H1 (cell line): Measurements from ENCODE around the gene CELF5. TPM values are rescaled to one million over a fixed set of nuclear protein-coding genes. Genes with fewer than 3 reads are reported as not detected.

ENCODE experiments used
- CTCF ChIA-PET: fragments of 300-600 bp; sonication (Branson Sonifier 250); formaldehyde crosslinking; loops from one replicate; lab custom pipeline; 2021; ENCODE audit not compliant: partially characterized antibody; lab: Charles Lee
- POLR2A ChIA-PET: fragments of 300-600 bp; sonication (Branson Sonifier 250); formaldehyde crosslinking; loops from one replicate; lab custom pipeline; 2021; ENCODE audit warnings: inconsistent platforms; ENCODE audit not compliant: partially characterized antibody; lab: Charles Lee
- DNase-seq, 2 experiments: peaks; one replicate each; pipeline versions ENCODE4 v3.0.0 to v3.0.0-alpha.2; 2010 to 2022; ENCODE audit warnings: low spot score in 2 of 2, low read depth in 1 of 2, mixed read lengths in 1 of 2
- FAIRE-seq: peaks from 2 replicates; lab custom pipeline; 2011; peaks lifted over from hg19 to GRCh38; lab: Jason Lieb, UNC
- H2AFZ ChIP-seq: 2 replicates; pipeline ENCODE4 v1.8.1; 2012; ENCODE audit warnings: low read length, inconsistent platforms
- H2AK5ac ChIP-seq: 2 replicates; pipeline ENCODE4 v1.6.1; 2013; ENCODE audit warnings: low read depth, low read length
- H2BK120ac ChIP-seq: replicated peaks from 2 replicates; pipeline ENCODE3; 2013; ENCODE audit warnings: low read depth, low read length, inconsistent platforms
- H2BK12ac ChIP-seq: 2 replicates; pipeline ENCODE4 v1.6.1; 2013; ENCODE audit warnings: low read depth, low read length
- H2BK15ac ChIP-seq: 2 replicates; pipeline ENCODE4 v1.6.1; 2013; ENCODE audit warnings: low read length
- H2BK20ac ChIP-seq: 2 replicates; pipeline ENCODE4 v1.6.1; 2013; ENCODE audit warnings: low read length
- H2BK5ac ChIP-seq: 2 replicates; pipeline ENCODE4 v1.6.1; 2013; ENCODE audit warnings: low read depth, low read length
- H3K14ac ChIP-seq: 2 replicates; pipeline ENCODE4 v1.6.1; 2013; ENCODE audit warnings: inconsistent platforms; ENCODE audit not compliant: insufficient read length
- H3K18ac ChIP-seq: 2 replicates; pipeline ENCODE4 v1.6.1; 2013; ENCODE audit warnings: low read length; ENCODE audit errors: extremely low read depth
- H3K23ac ChIP-seq: 2 replicates; pipeline ENCODE4 v1.6.1; 2013; ENCODE audit warnings: inconsistent platforms; ENCODE audit not compliant: insufficient read length
- H3K23me2 ChIP-seq: 2 replicates; pipeline ENCODE4 v1.6.1; 2013; ENCODE audit warnings: low read depth, low read length
- H3K27ac ChIP-seq: 2 replicates; pipeline ENCODE4 v1.6.1; 2011; ENCODE audit warnings: low read depth, low read length, inconsistent platforms
- H3K27me3 ChIP-seq, 4 experiments: replicated peaks in 1 of 4; 1 replicate in 1 of 4; 2 replicates in 3 of 4; pipeline versions ENCODE4 v1.6.1 to v1.8.1; 2011 to 2013; ENCODE audit warnings: low read length in 3 of 4, mild to moderate bottlenecking in 3 of 4, inconsistent platforms in 2 of 4, mixed read lengths in 2 of 4, moderate library complexity in 1 of 4; ENCODE audit not compliant: control insufficient read depth in 3 of 4, insufficient read depth in 3 of 4; ENCODE audit errors: extremely low read depth in 1 of 4
- H3K36me3 ChIP-seq, 4 experiments: 2 replicates each; pipeline versions ENCODE4 v1.6.1 to v1.8.1; 2011 to 2013; ENCODE audit warnings: mild to moderate bottlenecking in 4 of 4, low read length in 3 of 4, moderate library complexity in 2 of 4, control low read depth in 1 of 4, inconsistent platforms in 1 of 4; ENCODE audit not compliant: insufficient read depth in 4 of 4, control insufficient read depth in 2 of 4
- H3K4ac ChIP-seq: replicated peaks from 2 replicates; pipeline ENCODE3; 2013; ENCODE audit warnings: low read length, low read depth, mixed read lengths, inconsistent platforms; ENCODE audit not compliant: insufficient read length
- H3K4me1 ChIP-seq, 4 experiments: replicated peaks in 1 of 4; 1 replicate in 1 of 4; 2 replicates in 3 of 4; pipeline versions ENCODE4 v1.6.1 to v1.8.1; 2011 to 2013; ENCODE audit warnings: low read length in 3 of 4, inconsistent platforms in 2 of 4, mixed read lengths in 1 of 4; ENCODE audit not compliant: insufficient read depth in 4 of 4, control insufficient read depth in 3 of 4
- H3K4me2 ChIP-seq, 2 experiments: 2 replicates each; pipeline versions ENCODE4 v1.6.1 to v1.8.1; 2011 to 2013; ENCODE audit warnings: low read depth in 2 of 2, low read length in 2 of 2, control low read depth in 1 of 2, inconsistent platforms in 1 of 2, mild to moderate bottlenecking in 1 of 2; ENCODE audit not compliant: insufficient read depth in 1 of 2
- H3K4me3 ChIP-seq, 4 experiments: fragments of 200-600, 300-600 bp in 1 of 4; sonication (generic), shearing (Covaris generic), sonication (Bioruptor Twin) in 1 of 4; 2 replicates each; pipeline versions ENCODE4 v1.5.1 to v1.8.1; 2011 to 2016; ENCODE audit warnings: low read length in 4 of 4, low read depth in 3 of 4, control low read depth in 2 of 4, inconsistent platforms in 2 of 4, mild to moderate bottlenecking in 2 of 4, mixed read lengths in 1 of 4, moderate library complexity in 1 of 4; ENCODE audit not compliant: insufficient read depth in 2 of 4; ENCODE audit errors: extremely low read depth in 1 of 4
- H3K56ac ChIP-seq: replicated peaks from 2 replicates; pipeline ENCODE3; 2013; ENCODE audit warnings: low read depth, mild to moderate bottlenecking, mixed read lengths, low read length, inconsistent platforms; ENCODE audit not compliant: insufficient read length
- H3K79me1 ChIP-seq: 2 replicates; pipeline ENCODE4 v1.6.1; 2013; ENCODE audit warnings: low read depth, low read length, control low read depth
- H3K79me2 ChIP-seq, 2 experiments: 2 replicates each; pipeline versions ENCODE4 v1.6.1 to v1.8.1; 2012 to 2013; ENCODE audit warnings: low read length in 2 of 2, mild to moderate bottlenecking in 2 of 2, inconsistent platforms in 1 of 2; ENCODE audit not compliant: insufficient read depth in 2 of 2, control insufficient read depth in 1 of 2
- H3K9ac ChIP-seq, 4 experiments: replicated peaks in 1 of 4; 1 replicate in 1 of 4; 2 replicates in 3 of 4; pipeline versions ENCODE4 v1.6.1 to v1.8.1; 2011 to 2013; ENCODE audit warnings: low read depth in 3 of 4, low read length in 3 of 4, control low read depth in 2 of 4, mild to moderate bottlenecking in 2 of 4, moderate library complexity in 2 of 4, inconsistent platforms in 1 of 4; ENCODE audit errors: extremely low read depth in 1 of 4
- H3K9me3 ChIP-seq, 2 experiments: 2 replicates each; pipeline versions ENCODE4 v1.6.1 to v1.8.1; 2012 to 2013; ENCODE audit warnings: mild to moderate bottlenecking in 2 of 2, moderate library complexity in 2 of 2, control low read depth in 1 of 2, inconsistent platforms in 1 of 2, low read depth in 1 of 2, low read length in 1 of 2, mixed read lengths in 1 of 2; ENCODE audit not compliant: insufficient read depth in 2 of 2
- H4K20me1 ChIP-seq, 2 experiments: replicated peaks in 1 of 2; 2 replicates each; pipeline versions ENCODE3 to v1.8.1; 2011 to 2013; ENCODE audit warnings: inconsistent platforms in 2 of 2, low read length in 2 of 2, mild to moderate bottlenecking in 1 of 2; ENCODE audit not compliant: insufficient read depth in 2 of 2, control insufficient read depth in 1 of 2
- H4K5ac ChIP-seq: 2 replicates; pipeline ENCODE4 v1.6.1; 2013; ENCODE audit warnings: low read length, low read depth, mixed read lengths, inconsistent platforms; ENCODE audit not compliant: insufficient read length
- H4K8ac ChIP-seq: 2 replicates; pipeline ENCODE4 v1.8.0; 2013; ENCODE audit warnings: mild to moderate bottlenecking, moderate library complexity, low read length, inconsistent platforms; ENCODE audit not compliant: insufficient read depth; ENCODE audit errors: extremely low read depth
- H4K91ac ChIP-seq: replicated peaks from 2 replicates; pipeline ENCODE3; 2013; ENCODE audit warnings: low read length, mixed read lengths, inconsistent platforms; ENCODE audit not compliant: insufficient read length
- JUND ChIP-seq: IDR thresholded peaks from 2 replicates; pipeline ENCODE4 v1.6.1; 2011; ENCODE audit warnings: mild to moderate bottlenecking, improper control_type of control experiment, low read length
- KDM1A ChIP-seq: fragments of 200-600, 300-600 bp; sonication (generic); IDR thresholded peaks from 2 replicates; pipeline ENCODE4 v1.7.1; 2016; ENCODE audit warnings: mild to moderate bottlenecking, low read length, borderline replicate concordance
- WGBS, 2 experiments: shearing (Covaris generic) in 1 of 2; methylation state at CpG; one replicate each; pipeline versions ENCODE4 v1.1.6 to v1.1.7; 2013 to 2015; ENCODE audit warnings: low lambda C conversion rate in 2 of 2, mixed read lengths in 2 of 2, inconsistent platforms in 1 of 2, low coverage in 1 of 2, missing lambda C conversion rate in 1 of 2; ENCODE audit not compliant: insufficient replicate concordance in 2 of 2, insufficient coverage in 1 of 2, insufficient read length in 1 of 2; ENCODE audit errors: extremely low coverage in 1 of 2, missing lambda C conversion rate in 1 of 2; 5-methylcytosine and 5-hydroxymethylcytosine counted together
- polyA plus RNA-seq, 7 experiments: library from polyadenylated mRNA; depleted of rRNA in 3 of 7; stranded (reverse) in 5 of 7; unstranded in 2 of 7; fragments of >200 nt in 5 of 7; fragments of 200-250 nt in 2 of 7; gene quantifications; 1 replicate in 5 of 7; 2 replicates in 1 of 7; 4 replicates in 1 of 7; pipeline versions ENCODE4 v1.2.1 to v1.2.3, GENCODE V29; 2011 to 2013; ENCODE audit warnings: missing spikeins in 2 of 7, mixed read lengths in 2 of 7
- total RNA-seq: library from RNA; stranded (reverse); fragmentation: NEBNext Ultra II Directional; extraction: Animal tissue kit (Norgen Biotek cat#: 25700); gene quantifications from 2 replicates; pipeline ENCODE4 v1.2.1, GENCODE V29; 2021

CELF5 gene
- total and polyA plus RNA-seq, 2 of the 8 experiments (the other 6 are each of a cell fraction or from before 2014, with no cell fraction given): 9.8 to 15.0 TPM

GRCh38 chr19:3319643-3320353 lies 95.3 kb downstream of the CELF5 start:
- Histone ChIP-seq H2BK15ac (no peak overlapping the region), H3K4me2 (no peak overlapping the region), H3K18ac (no peak overlapping the region), H4K20me1 (peaks cover 0 to 8% of the 10 kb centered on the region in 2 experiments), H2BK120ac (no peak overlapping the region), H4K8ac (peak overlapping the region; percentile 51; the same call in 1 of the 2 replicates), H3K14ac (no peak overlapping the region), H3K23ac (no peak overlapping the region), H3K23me2 (peaks cover 11% of the 10 kb centered on the region; the same call in 1 of the 2 replicates), H3K79me1 (no peaks in the 10 kb centered on the region), H3K36me3 (no peaks in the 10 kb centered on the region), H2AK5ac (no peak overlapping the region), H4K91ac (no peak overlapping the region), H3K9ac (no peak overlapping the region), H2BK5ac (no peak overlapping the region), H3K4ac (no peak overlapping the region), H2BK12ac (no peak overlapping the region), H3K4me3 (no peak overlapping the region), H2AFZ (no peak overlapping the region), H2BK20ac (no peak overlapping the region), H3K4me1 (no peaks in the 10 kb centered on the region), H4K5ac (no peak overlapping the region), H3K56ac (no peak overlapping the region), H3K27me3 (no peaks in the 10 kb centered on the region; a peak in 1 of 7 replicates), H3K27ac (no peak overlapping the region), H3K9me3 (no peaks in the 10 kb centered on the region), H3K79me2 (no peaks in the 10 kb centered on the region)
- TF ChIP-seq KDM1A (peak; percentile 74; the same call in 1 of the 2 replicates), JUND (no peak)
- 78 to 100% methylated on average over 2 to 17 of the region's 18 CpGs for WGBS, 2 experiments
- no peak for DNase-seq
- ChIA-PET POLR2A (no interaction called here), CTCF (interaction anchor here (7.2 kb wide), 1 partner anchor 15 kb away, joined by 48 read pairs; no protein-coding TSS in a partner anchor)
- FAIRE-seq: no peak
